ENCODE results near the gene GXYLT1. TPM values are rescaled to one million over a fixed set of nuclear protein-coding genes. Genes with fewer than 3 reads are reported as not detected.

GXYLT1 gene
- total and polyA plus RNA-seq, 9 donors, result 3.8 to 15.4 (median 11.7) TPM

- 61 to 71% (median 70%) methylated on average over 1 of the region's 1 CpG for WGBS, 3 donors
- no peak overlapping the region for H3K4me3 ChIP-seq
- no peaks in the 10 kb centered on the region for H3K9me3 ChIP-seq
- no peaks in the 10 kb centered on the region for H3K36me3 ChIP-seq
- intact Hi-C loops (cut with DNase I), result no loop called here
- TF ChIP-seq POLR2A (IDR thresholded peaks at IDR 0.05), result no peak
- no peak for TF ChIP-seq EP300 (IDR thresholded peaks at IDR 0.05)
- TF ChIP-seq CTCF (IDR thresholded peaks at IDR 0.05), result no peak
- H3K4me1 ChIP-seq (ENCODE audit: insufficient read depth), result no peaks in the 10 kb centered on the region
- no peaks in the 10 kb centered on the region for H3K27me3 ChIP-seq
- DNase-seq, result no peak
- no peak overlapping the region for H3K27ac ChIP-seq
Measured at GRCh38 chr12:42161529-42161928, 16.9 kb upstream of the GXYLT1 start.

- Histone ChIP-seq H3K27ac (no peak overlapping the region), H3K27me3 (no peaks in the 10 kb centered on the region), H3K4me3 (no peak overlapping the region), H3K9me3 (no peaks in the 10 kb centered on the region), H3K4me1 (ENCODE audit: insufficient read depth) (no peaks in the 10 kb centered on the region), H3K36me3 (no peaks in the 10 kb centered on the region)
- no peak for TF ChIP-seq POLR2A (IDR thresholded peaks at IDR 0.05)
- TF ChIP-seq CTCF (IDR thresholded peaks at IDR 0.05), result no peak
- no peak for TF ChIP-seq EP300 (IDR thresholded peaks at IDR 0.05)
- DNase-seq, result no peak
- WGBS, 3 donors, result 56 to 89% (median 85%) methylated on average over 2 of the region's 2 CpGs
- intact Hi-C loops (cut with DNase I), result no loop called here
Measured at GRCh38 chr12:42156232-42156631, 11.6 kb upstream of the GXYLT1 start.

GRCh38 chr12:42145552-42146215, 1.0 kb upstream of the GXYLT1 start:
- Histone ChIP-seq H3K27ac (no peak overlapping the region), H3K4me3 (no peak overlapping the region)
- intact Hi-C loops (cut with DNase I), result loop anchor here in 1 of 4 donors (10.0 kb wide), 1 partner anchor 439 kb away; the partner anchor contains the start of gene PRICKLE1

GRCh38 chr12:42145197-42145549, 499 bp upstream of the GXYLT1 start:
- intact Hi-C loops (cut with DNase I), result loop anchor here in 1 of 4 donors (10.0 kb wide), 1 partner anchor 440 kb away; the partner anchor contains the start of gene PRICKLE1
- 2 to 15% (median 5%) methylated on average over 8 of the region's 8 CpGs for WGBS, 3 donors
- Histone ChIP-seq H3K36me3 (no peaks in the 10 kb centered on the region), H3K9me3 (no peaks in the 10 kb centered on the region), H3K27me3 (no peaks in the 10 kb centered on the region), H3K27ac (peak overlapping the region; percentile 80 to 84), H3K4me1 (ENCODE audit: insufficient read depth) (peaks cover 2% of the 10 kb centered on the region), H3K4me3 (peak overlapping the region; percentile 64)
- TF ChIP-seq EP300 (IDR thresholded peaks at IDR 0.05) (no peak), CTCF (IDR thresholded peaks at IDR 0.05) (no peak), POLR2A (IDR thresholded peaks at IDR 0.05) (no peak)
- no peak for DNase-seq

More at GRCh38 chr12:42145552-42146215, 1.0 kb upstream of the GXYLT1 start:
- H3K4me1 ChIP-seq (ENCODE audit: insufficient read depth), result peaks cover 2% of the 10 kb centered on the region
- 61 to 84% (median 70%) methylated on average over 11 of the region's 11 CpGs for WGBS, 3 donors
- no peaks in the 10 kb centered on the region for H3K36me3 ChIP-seq
- H3K9me3 ChIP-seq, result no peaks in the 10 kb centered on the region
- no peaks in the 10 kb centered on the region for H3K27me3 ChIP-seq
- no peak for DNase-seq
- TF ChIP-seq CTCF (IDR thresholded peaks at IDR 0.05) (no peak), POLR2A (IDR thresholded peaks at IDR 0.05) (no peak), EP300 (IDR thresholded peaks at IDR 0.05) (no peak)

All from ovary (tissue), 9 donors.